ENCODE data around the gene HIVEP3.

Gene HIVEP3

GRCh38 chr1:41726292-41726691, 192.4 kb downstream of the HIVEP3 start:
- no peak for DNase-seq

GRCh38 chr1:41724926-41725325, 193.8 kb downstream of the HIVEP3 start:
- DNase-seq = no peak

GRCh38 chr1:41724248-41724647, 194.5 kb downstream of the HIVEP3 start:
- no peak for DNase-seq

GRCh38 chr1:41723786-41724185, 194.9 kb downstream of the HIVEP3 start:
- no peak for DNase-seq

GRCh38 chr1:41722184-41722583, 196.5 kb downstream of the HIVEP3 start:
- DNase-seq = no peak

DNA sequence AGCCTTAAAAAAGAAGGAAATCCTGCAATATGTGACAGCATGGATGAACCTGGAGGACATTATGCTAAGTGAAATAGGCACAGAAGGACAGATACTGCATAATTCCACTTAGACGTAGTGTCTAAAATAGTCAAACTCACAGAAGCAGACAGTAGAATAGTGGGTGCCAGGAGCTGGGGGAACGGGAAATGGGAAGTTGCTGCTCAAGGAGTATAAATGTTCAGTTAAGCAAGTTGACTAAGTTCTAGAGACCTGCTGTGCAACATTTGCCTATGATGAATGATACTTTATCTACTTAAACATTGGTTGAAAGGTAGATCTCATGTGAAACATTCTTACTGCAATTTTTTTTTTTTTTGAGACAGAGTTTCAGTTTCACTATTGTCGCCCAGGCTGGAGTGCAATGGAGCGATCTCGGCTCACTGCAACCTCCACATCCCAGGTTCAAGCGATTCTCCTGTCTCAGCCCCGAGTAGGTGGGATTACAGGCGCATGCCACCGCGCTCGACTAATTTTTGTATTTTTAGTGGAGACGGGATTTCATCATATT, 197.8 kb downstream of the HIVEP3 start:
- DNase-seq = no peak

DNA sequence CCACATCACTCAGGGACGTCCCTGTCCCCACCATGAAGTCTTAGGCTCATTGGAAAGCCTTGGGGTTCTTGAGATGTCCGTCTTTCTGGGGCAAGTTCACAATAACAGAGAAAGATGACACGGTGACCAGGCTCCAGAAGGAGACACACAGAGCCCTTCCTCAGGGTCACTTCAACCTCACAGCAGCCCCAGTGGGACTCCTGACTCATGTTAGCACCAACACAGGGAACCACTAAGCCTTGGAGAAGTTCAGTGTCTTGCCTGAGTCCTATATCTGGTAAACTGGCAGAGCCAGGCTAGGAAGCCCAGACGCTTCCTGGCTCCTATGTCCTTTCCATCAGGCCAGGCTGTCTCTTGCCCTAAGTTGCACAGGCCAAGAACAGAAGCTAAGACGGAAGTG, 199.1 kb downstream of the HIVEP3 start:
- no peak for DNase-seq

DNA sequence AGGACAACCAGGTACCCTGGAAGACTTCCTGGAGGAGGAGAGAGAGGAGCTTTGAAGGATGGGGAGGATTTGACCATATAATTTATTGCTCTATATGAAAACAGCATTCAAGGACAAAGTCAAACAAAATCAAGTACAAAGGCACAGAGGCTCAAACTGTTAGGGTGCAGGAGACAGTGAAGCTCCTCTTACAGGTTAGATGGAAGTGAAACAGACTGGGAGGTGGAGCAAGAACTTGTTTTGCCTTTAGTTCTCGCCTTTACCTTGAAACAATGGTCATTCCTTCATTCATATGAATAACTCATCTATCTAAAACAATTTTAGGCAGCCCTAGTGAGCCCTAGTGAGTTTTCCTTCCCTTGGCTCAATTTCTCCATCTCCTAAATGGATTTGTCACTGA, 199.6 kb downstream of the HIVEP3 start:
- no peak for DNase-seq

DNA sequence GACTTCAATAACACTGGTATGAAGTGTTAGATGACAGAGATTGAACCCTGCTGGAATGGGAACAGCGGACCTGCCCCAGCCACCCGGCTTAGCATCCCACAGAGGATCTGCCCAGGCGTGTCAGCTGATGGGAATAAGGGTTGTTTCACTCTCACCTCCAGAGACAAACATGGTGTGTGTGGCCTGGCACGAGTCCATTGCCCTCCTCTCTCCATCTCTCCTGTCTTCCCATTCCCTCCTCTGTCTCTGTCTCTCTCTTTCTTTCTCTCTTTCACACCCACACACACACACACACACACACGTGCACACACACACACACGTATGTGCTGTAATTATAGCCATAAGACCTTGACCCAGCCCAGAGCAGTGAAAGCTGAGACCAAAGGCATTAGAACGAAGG, 200.2 kb downstream of the HIVEP3 start:
- no peak for DNase-seq

- DNase-seq = no peak
These were observed 202.3 kb downstream of the HIVEP3 start for GRCh38 chr1:41716188-41717130.

- no peak for DNase-seq
These were observed 203.2 kb downstream of the HIVEP3 start for GRCh38 chr1:41715441-41716095.

DNA sequence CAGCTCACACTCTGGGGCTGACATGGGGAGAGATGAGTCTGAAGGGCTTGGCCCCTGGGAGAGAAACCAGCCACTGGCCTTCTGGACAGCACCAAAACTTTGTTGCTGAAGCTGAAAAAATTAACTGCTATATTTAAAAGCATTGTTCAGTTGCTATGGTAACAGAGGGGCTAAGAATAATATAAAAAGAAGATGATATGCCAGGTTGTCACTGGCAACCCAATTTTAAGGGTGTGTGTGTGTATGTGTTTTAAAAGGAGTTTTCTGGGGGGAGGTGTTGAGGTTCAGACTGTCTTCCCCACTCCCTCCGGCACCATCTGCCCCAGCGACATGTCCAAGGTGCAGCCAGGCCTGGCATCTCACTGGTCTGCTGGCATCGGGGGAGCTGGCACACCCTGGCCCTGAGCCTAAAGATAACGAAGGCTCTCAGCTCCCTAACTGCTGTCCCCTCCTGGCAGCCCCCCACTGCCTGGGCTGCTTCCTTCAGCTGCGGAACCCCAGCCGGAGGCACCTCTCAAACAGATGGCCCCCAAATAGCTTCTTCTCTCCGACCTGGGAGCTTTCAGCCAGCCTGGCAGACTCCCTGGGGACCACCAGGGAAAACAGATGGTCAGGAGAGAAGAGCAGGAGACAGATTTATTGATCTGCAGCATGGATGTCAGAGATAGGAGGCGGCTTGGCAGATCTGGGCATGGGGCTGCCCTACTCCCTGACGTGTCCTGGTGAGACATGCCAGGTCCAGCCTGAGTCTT, 203.9 kb downstream of the HIVEP3 start:
- DNase-seq = no peak

- peak; percentile 35 for DNase-seq
These were observed 205.0 kb downstream of the HIVEP3 start for GRCh38 chr1:41713557-41714327.

GRCh38 chr1:41713141-41713540, 205.6 kb downstream of the HIVEP3 start:
- no peak for DNase-seq

GRCh38 chr1:41712695-41713094, 206.0 kb downstream of the HIVEP3 start:
- no peak for DNase-seq

- DNase-seq = no peak
These were observed 206.6 kb downstream of the HIVEP3 start for GRCh38 chr1:41712081-41712480.

DNA sequence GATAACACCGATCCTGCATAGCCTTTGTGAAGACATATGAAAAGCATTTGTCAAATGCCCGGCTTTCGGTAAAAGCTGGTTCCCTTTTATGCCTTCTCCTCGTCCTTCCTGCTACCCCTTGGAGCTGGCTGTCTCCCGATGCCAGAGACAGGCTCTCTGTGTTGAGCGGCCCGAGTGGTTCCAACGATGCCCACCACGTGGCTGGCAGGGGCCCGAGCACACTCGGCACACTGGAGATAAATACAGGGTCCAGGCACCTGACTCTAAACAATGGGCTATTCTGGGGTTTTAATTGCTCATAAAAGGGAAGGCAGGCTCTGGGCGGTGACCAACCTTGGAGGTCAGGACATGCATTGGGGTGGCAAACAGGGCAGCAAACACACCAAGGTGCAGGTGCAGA, 207.1 kb downstream of the HIVEP3 start:
- DNase-seq = no peak

- no peak for DNase-seq
These were observed 207.7 kb downstream of the HIVEP3 start for GRCh38 chr1:41710980-41711379.

- no peak for DNase-seq
These were observed 208.8 kb downstream of the HIVEP3 start for GRCh38 chr1:41709873-41710272.

DNA sequence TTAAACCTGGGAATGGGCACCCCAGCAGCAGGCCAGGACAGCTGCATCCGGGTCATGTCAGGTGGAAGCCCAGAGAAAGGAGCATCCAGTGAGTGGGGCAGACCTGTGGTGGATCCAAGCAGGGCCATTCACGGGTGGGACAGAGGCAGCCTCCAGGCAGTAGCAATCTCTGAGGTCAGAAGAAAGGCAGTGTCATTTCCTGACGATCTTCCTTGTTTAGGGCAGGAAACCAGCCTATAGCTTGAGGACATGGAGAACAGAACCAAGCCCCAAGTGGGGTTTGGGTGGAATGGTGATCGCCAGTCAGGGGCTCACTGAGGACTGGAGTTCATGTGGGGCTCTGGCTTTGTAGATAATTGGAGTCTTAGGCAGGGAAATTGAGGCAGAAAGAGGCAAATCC, 209.4 kb downstream of the HIVEP3 start:
- no peak for DNase-seq

GRCh38 chr1:41708332-41708731, 210.4 kb downstream of the HIVEP3 start:
- no peak for DNase-seq

GRCh38 chr1:41707793-41708192, 210.9 kb downstream of the HIVEP3 start:
- DNase-seq = no peak
